HFF-Myc (cell line): ENCODE results near the gene ORC3.
"Not testable (repeated sequence)": the region's sequence is repeated elsewhere in the genome, so short reads cannot be mapped to it uniquely, and the experiment has no call there.

Experiments used
- DNase-seq: peaks from one replicate; pipeline ENCODE4 v3.0.0-alpha.2; 2011; ENCODE audit warnings: low read depth; ENCODE audit errors: extremely low read depth
- H3K4me3 ChIP-seq: replicated peaks from 2 replicates; pipeline ENCODE4 v1.5.1; 2011; ENCODE audit warnings: low read depth, mild to moderate bottlenecking, control low read depth, low read length
- CTCF ChIP-seq: IDR thresholded peaks from 2 replicates; pipeline ENCODE4 v1.5.1; 2012; ENCODE audit warnings: mild to moderate bottlenecking, low read depth, low read length, control low read depth; ENCODE audit errors: missing control alignments

The ORC3 gene

GRCh38 chr6:87706187-87706966 lies 116.4 kb downstream of the ORC3 start:
- H3K4me3 ChIP-seq: no peak overlapping the region
- TF ChIP-seq CTCF: no peak
- DNase-seq: no peak

- DNase-seq, H3K4me3 ChIP-seq: not testable (repeated sequence)
These were observed 118.9 kb downstream of the ORC3 start for GRCh38 chr6:87708581-87709427.

- no peak for DNase-seq
- no peak for TF ChIP-seq CTCF
- H3K4me3 ChIP-seq: no peak overlapping the region
These were observed 120.2 kb downstream of the ORC3 start for GRCh38 chr6:87710090-87710489.

GRCh38 chr6:87712713-87713112 lies 122.8 kb downstream of the ORC3 start:
- DNase-seq, H3K4me3 ChIP-seq: not testable (repeated sequence)

GRCh38 chr6:87714093-87714842 lies 124.3 kb downstream of the ORC3 start:
- DNase-seq: no peak
- no peak overlapping the region for H3K4me3 ChIP-seq
- no peak for TF ChIP-seq CTCF
